Nephron progenitor cell (in vitro differentiated cells): ENCODE measurements around the gene SNED1.
A peak's percentile ranks its signal among the peaks of the same experiment; 100 is the strongest.

Experiments used
- DNase-seq: peaks from one replicate; pipeline ENCODE4 v3.0.0; 2021
- H3K27ac Mint-ChIP-seq: 2 replicates; pipeline ENCODE4 v1.8.0; 2021; ENCODE audit warnings: mild to moderate bottlenecking, moderate library complexity, mixed read lengths
- H3K27me3 Mint-ChIP-seq: 2 replicates; pipeline ENCODE4 v1.8.0; 2021; ENCODE audit warnings: mild to moderate bottlenecking, low read depth, mixed read lengths; ENCODE audit not compliant: poor library complexity
- H3K36me3 Mint-ChIP-seq: 2 replicates; pipeline ENCODE4 v1.8.0; 2021; ENCODE audit warnings: low read depth, mixed read lengths
- H3K4me1 Mint-ChIP-seq: 2 replicates; pipeline ENCODE4 v1.8.0; 2021; ENCODE audit warnings: mixed read lengths
- H3K4me3 Mint-ChIP-seq: 2 replicates; pipeline ENCODE4 v1.8.0; 2021; ENCODE audit warnings: mild to moderate bottlenecking, moderate library complexity, mixed read lengths
- H3K9me3 Mint-ChIP-seq: 2 replicates; pipeline ENCODE4 v1.8.0; 2021; ENCODE audit warnings: mild to moderate bottlenecking, moderate library complexity, mixed read lengths
- CTCF ChIP-seq: fragments of 200-600 bp; sonication (generic); IDR thresholded peaks from 2 replicates; pipeline ENCODE4 v1.5.0; 2021; ENCODE audit warnings: antibody characterized with exemption

The SNED1 gene

GRCh38 chr2:241009601-241010530 is 11.4 kb downstream of the SNED1 start:
- peaks cover 19% of the 10 kb centered on the region for H3K4me1 Mint-ChIP-seq
- H3K9me3 Mint-ChIP-seq = peaks cover 18% of the 10 kb centered on the region
- H3K27me3 Mint-ChIP-seq = peaks cover 33% of the 10 kb centered on the region
- H3K4me3 Mint-ChIP-seq = peak overlapping the region; percentile 65
- TF ChIP-seq CTCF = no peak
- H3K27ac Mint-ChIP-seq = peak overlapping the region; percentile 61
- DNase-seq = peak; percentile 60
- peaks cover 11% of the 10 kb centered on the region for H3K36me3 Mint-ChIP-seq

- no peak for DNase-seq
- TF ChIP-seq CTCF = no peak
- Mint-ChIP-seq H3K4me3 (no peak overlapping the region), H3K27me3 (peaks cover 26% of the 10 kb centered on the region), H3K36me3 (peaks cover 6% of the 10 kb centered on the region), H3K9me3 (peaks cover 10% of the 10 kb centered on the region), H3K27ac (no peak overlapping the region), H3K4me1 (peaks cover 19% of the 10 kb centered on the region)
Observed at GRCh38 chr2:241010531-241011295, 12.3 kb downstream of the SNED1 start.

DNA sequence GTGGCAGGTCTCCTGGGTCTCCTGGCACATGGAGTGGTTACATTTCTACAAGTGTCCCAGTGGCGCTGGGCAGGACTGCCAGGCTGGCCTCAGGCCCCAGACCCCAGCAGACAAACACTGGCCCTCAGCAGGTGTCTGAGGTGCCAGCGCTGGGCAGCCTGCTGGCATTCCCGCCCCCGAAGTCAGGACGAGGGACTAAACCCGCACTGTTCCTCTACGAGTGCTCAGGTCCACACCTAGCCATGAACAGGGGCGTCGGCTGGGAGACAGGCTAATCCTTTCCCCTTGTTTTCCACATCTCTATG is 12.8 kb downstream of the SNED1 start:
- Mint-ChIP-seq H3K36me3 (peaks cover under 1% of the 10 kb centered on the region), H3K4me1 (peaks cover 19% of the 10 kb centered on the region), H3K27me3 (peaks cover 22% of the 10 kb centered on the region), H3K4me3 (no peak overlapping the region), H3K9me3 (peaks cover 4% of the 10 kb centered on the region), H3K27ac (no peak overlapping the region)
- no peak for DNase-seq
- TF ChIP-seq CTCF = no peak

DNA sequence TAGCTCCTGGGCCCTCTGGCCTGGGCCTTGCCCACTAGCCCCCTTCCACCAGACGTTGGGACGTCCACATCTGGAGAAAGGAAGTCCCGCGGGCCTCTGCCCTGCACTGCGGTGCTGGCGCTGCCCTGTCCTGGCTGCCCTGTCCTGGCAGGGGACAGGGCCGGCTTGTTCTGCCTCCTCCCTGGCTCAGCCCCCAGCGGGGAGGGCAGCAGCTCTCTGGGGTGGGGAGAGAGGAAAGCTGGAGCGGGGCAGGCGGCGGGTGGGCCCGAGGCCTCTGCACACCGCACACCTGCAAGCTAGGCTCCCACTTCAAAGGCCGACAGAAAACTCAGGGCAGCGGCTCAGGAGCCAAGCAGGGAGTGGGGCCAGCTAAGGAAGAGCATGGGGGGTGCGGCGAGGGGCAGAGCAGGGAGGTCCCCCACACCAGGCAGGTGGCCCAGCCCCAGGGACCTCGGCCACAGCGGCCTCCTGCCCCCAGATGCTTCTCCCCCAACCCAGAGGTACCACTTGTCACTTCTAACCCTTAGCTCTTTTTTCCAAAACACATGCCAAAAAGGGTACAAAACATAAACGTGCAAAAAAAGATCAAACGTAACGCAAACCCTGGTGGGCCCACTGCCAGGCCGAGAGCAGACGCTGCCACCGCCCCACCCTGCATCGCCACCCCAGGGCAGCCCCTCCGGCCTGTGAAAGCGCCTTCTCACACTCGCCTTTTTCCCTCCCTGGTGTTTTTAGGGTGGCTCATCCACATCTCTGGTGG is 13.5 kb downstream of the SNED1 start:
- TF ChIP-seq CTCF = no peak
- Mint-ChIP-seq H3K36me3 (no peaks in the 10 kb centered on the region), H3K4me3 (no peak overlapping the region), H3K27ac (no peak overlapping the region), H3K9me3 (no peaks in the 10 kb centered on the region), H3K27me3 (peaks cover 20% of the 10 kb centered on the region), H3K4me1 (peaks cover 19% of the 10 kb centered on the region)
- DNase-seq = no peak

DNA sequence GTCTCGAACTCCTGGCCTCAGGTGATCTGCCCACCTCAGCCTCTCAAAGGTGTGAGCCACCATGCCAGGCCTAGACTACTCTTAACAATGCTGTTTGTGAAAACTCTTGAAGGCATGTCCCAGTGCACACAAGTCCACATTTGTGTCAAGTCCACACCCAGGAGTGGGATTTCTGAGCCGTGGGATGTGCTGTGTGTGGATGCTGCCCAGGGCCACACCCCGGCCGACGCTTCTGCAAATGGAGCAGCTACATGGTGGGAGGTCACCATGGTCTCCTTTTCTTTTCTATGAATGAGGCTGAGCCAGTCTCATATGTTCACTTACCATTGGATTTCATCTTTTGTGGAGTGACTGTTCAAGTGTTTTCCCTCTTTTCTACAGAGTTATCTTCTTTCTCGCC is 15.8 kb downstream of the SNED1 start:
- no peak for DNase-seq
- Mint-ChIP-seq H3K36me3 (no peaks in the 10 kb centered on the region), H3K4me1 (peaks cover 12% of the 10 kb centered on the region), H3K4me3 (no peak overlapping the region), H3K27ac (no peak overlapping the region), H3K9me3 (peaks cover 4% of the 10 kb centered on the region), H3K27me3 (peaks cover 6% of the 10 kb centered on the region)
- no peak for TF ChIP-seq CTCF
